SK-N-SH (cell line): ENCODE results near the gene MYPN. TPM values are rescaled to one million over a fixed set of nuclear protein-coding genes. Genes with fewer than 3 reads are reported as not detected.

ENCODE experiments used
- CTCF ChIA-PET: fragments of 300-600, 350-600 bp; formaldehyde crosslinking; extraction: SDS; loops from one replicate; lab custom pipeline; 2021; lab: Yijun Ruan, JAX
- POLR2A ChIA-PET: fragments of 350-600 bp; sonication (Branson Sonifier 250); formaldehyde crosslinking; extraction: SDS; loops from one replicate; lab custom pipeline; 2020; ENCODE audit warnings: antibody characterized with exemption, inconsistent platforms; lab: Yijun Ruan, JAX
- DNase-seq: peaks from one replicate; pipeline ENCODE4 v3.0.0; 2012
- H2AFZ ChIP-seq: fragments of 200-600 bp; sonication (generic); 2 replicates; pipeline ENCODE4 v1.8.1; 2016; ENCODE audit warnings: antibody characterized with exemption, mild to moderate bottlenecking, low read depth
- H3F3A ChIP-seq: fragments of 200-600 bp; sonication (generic); replicated peaks from 2 replicates; pipeline ENCODE3; 2016; ENCODE audit warnings: antibody characterized with exemption, mild to moderate bottlenecking; ENCODE audit not compliant: insufficient read depth
- H3K27ac ChIP-seq, 2 experiments: fragments of 200-500 bp in 1 of 2; fragments of 200-600 bp in 1 of 2; sonication (Bioruptor generic) in 1 of 2; sonication (generic), shearing (Covaris generic) in 1 of 2; 2 replicates each; pipeline versions ENCODE4 v1.5.1 to v1.6.1; 2014 to 2016; ENCODE audit warnings: low read depth in 2 of 2, inconsistent platforms in 1 of 2, low read length in 1 of 2, mild to moderate bottlenecking in 1 of 2, mixed read lengths in 1 of 2
- H3K27me3 ChIP-seq: fragments of 200-600 bp; sonication (generic), shearing (Covaris generic); 2 replicates; pipeline ENCODE4 v1.6.1; 2016; ENCODE audit warnings: mixed run types; ENCODE audit not compliant: insufficient read depth
- H3K36me3 ChIP-seq, 2 experiments: fragments of 200-500 bp in 1 of 2; fragments of 200-600 bp in 1 of 2; sonication (Bioruptor generic) in 1 of 2; sonication (generic) in 1 of 2; replicated peaks in 1 of 2; 2 replicates each; pipeline versions ENCODE3 to v1.5.1; 2014 to 2016; ENCODE audit warnings: low read length in 1 of 2, mild to moderate bottlenecking in 1 of 2; ENCODE audit not compliant: insufficient read depth in 2 of 2, control insufficient read depth in 1 of 2
- H3K4me1 ChIP-seq, 2 experiments: fragments of 200-500 bp in 1 of 2; fragments of 200-600 bp in 1 of 2; sonication (Bioruptor generic) in 1 of 2; sonication (generic), shearing (Covaris generic) in 1 of 2; 2 replicates each; pipeline versions ENCODE4 v1.5.1 to v1.6.1; 2014 to 2016; ENCODE audit warnings: low read depth in 1 of 2, low read length in 1 of 2, mixed run types in 1 of 2; ENCODE audit not compliant: insufficient read depth in 2 of 2, control insufficient read depth in 1 of 2
- H3K4me2 ChIP-seq: fragments of 200-600 bp; sonication (generic), shearing (Covaris generic); 2 replicates; pipeline ENCODE4 v1.6.1; 2017; ENCODE audit warnings: mixed run types
- H3K4me3 ChIP-seq, 2 experiments: fragments of 200-500 bp in 1 of 2; fragments of 200-600 bp in 1 of 2; sonication (Bioruptor generic) in 1 of 2; sonication (generic), shearing (Covaris generic) in 1 of 2; 2 replicates each; pipeline versions ENCODE4 v1.5.1 to v1.8.1; 2014 to 2016; ENCODE audit warnings: low read depth in 2 of 2, inconsistent platforms in 1 of 2, low read length in 1 of 2, mild to moderate bottlenecking in 1 of 2, mixed read lengths in 1 of 2, moderate library complexity in 1 of 2
- H3K79me2 ChIP-seq: fragments of 200-600 bp; sonication (generic); 2 replicates; pipeline ENCODE4 v1.8.1; 2017; ENCODE audit warnings: mild to moderate bottlenecking; ENCODE audit not compliant: insufficient read depth
- H3K9ac ChIP-seq: fragments of 200-600 bp; sonication (generic); 2 replicates; pipeline ENCODE4 v1.6.1; 2017; ENCODE audit warnings: mixed run types
- H3K9me2 ChIP-seq: fragments of 200-600 bp; sonication (generic); 2 replicates; pipeline ENCODE4 v1.6.1; 2017; ENCODE audit warnings: mixed run types
- H3K9me3 ChIP-seq: fragments of 200-600 bp; sonication (generic); 2 replicates; pipeline ENCODE4 v1.6.1; 2017; ENCODE audit warnings: mixed run types, mild to moderate bottlenecking, moderate library complexity
- H4K20me1 ChIP-seq: fragments of 200-600 bp; sonication (generic); 2 replicates; pipeline ENCODE4 v1.6.1; 2017; ENCODE audit warnings: mild to moderate bottlenecking, mixed run types; ENCODE audit not compliant: insufficient read depth
- CHD2 ChIP-seq: fragments of 150-350 bp; IDR thresholded peaks from 2 replicates; pipeline ENCODE4 v1.6.1; 2018; ENCODE audit warnings: low read length; ENCODE audit not compliant: partially characterized antibody
- EP300 ChIP-seq, 2 experiments: IDR thresholded peaks; 2 replicates each; pipeline versions ENCODE4 v1.4.0 to v1.6.1; 2012; ENCODE audit warnings: borderline replicate concordance in 1 of 2, low read depth in 1 of 2, low read length in 1 of 2
- FOXM1 ChIP-seq: IDR thresholded peaks from 2 replicates; pipeline ENCODE4 v1.4.0; 2012; ENCODE audit warnings: low read depth, mild to moderate bottlenecking
- GATA2 ChIP-seq: sonication (generic); formaldehyde crosslinking; IDR thresholded peaks from 2 replicates; pipeline ENCODE4 v1.5.0; 2020; ENCODE audit warnings: mild to moderate bottlenecking, missing genetic modification reagents
- MEF2A ChIP-seq: IDR thresholded peaks from 2 replicates; pipeline ENCODE4 v1.4.0; 2012; ENCODE audit warnings: low read depth, borderline replicate concordance
- NFIC ChIP-seq: IDR thresholded peaks from 2 replicates; pipeline ENCODE4 v1.4.0; 2012; ENCODE audit warnings: borderline replicate concordance
- NRF1 ChIP-seq: IDR thresholded peaks from 2 replicates; pipeline ENCODE4 v1.6.1; 2012; ENCODE audit warnings: low read depth, mild to moderate bottlenecking, low read length
- POLR2AphosphoS5 ChIP-seq: IDR thresholded peaks from 2 replicates; pipeline ENCODE4 v1.6.1; 2012; ENCODE audit warnings: low read depth, low read length
- RAD21 ChIP-seq: IDR thresholded peaks from 2 replicates; pipeline ENCODE4 v1.6.1; 2012; ENCODE audit warnings: mild to moderate bottlenecking, low read length
- RCOR1 ChIP-seq: fragments of 150-350 bp; IDR thresholded peaks from 2 replicates; pipeline ENCODE4 v1.6.1; 2017; ENCODE audit warnings: antibody characterized with exemption, low read length
- RXRA ChIP-seq: IDR thresholded peaks from 2 replicates; pipeline ENCODE4 v1.4.0; 2012; ENCODE audit warnings: low read depth, mild to moderate bottlenecking, borderline replicate concordance
- SMC3 ChIP-seq: IDR thresholded peaks from 2 replicates; pipeline ENCODE4 v1.6.1; 2012; ENCODE audit warnings: low read depth, low read length, improper control_type of control experiment
- TAF1 ChIP-seq: IDR thresholded peaks from 2 replicates; pipeline ENCODE4 v1.6.1; 2012; ENCODE audit warnings: low read depth, mild to moderate bottlenecking, low read length, moderate library complexity, borderline replicate concordance
- WGBS: methylation state at CpG from one replicate; pipeline ENCODE4 v1.1.6; 2017; ENCODE audit warnings: low lambda C conversion rate; 5-methylcytosine and 5-hydroxymethylcytosine counted together
- polyA plus RNA-seq, 3 experiments: library from polyadenylated mRNA; depleted of rRNA; stranded (reverse); fragments of >200 nt; gene quantifications; 2 replicates each; pipeline ENCODE4 v1.2.3, GENCODE V29; 2012
- TF ChIP-seq, protein P1 (sequence below): fragments of 200-600 bp; sonication (generic); IDR thresholded peaks from 2 replicates; pipeline ENCODE4 v1.6.1; 2017; ENCODE audit warnings: antibody characterized with exemption, mild to moderate bottlenecking, moderate library complexity
- TF ChIP-seq, protein P2 (sequence below): IDR thresholded peaks from 2 replicates; pipeline ENCODE4 v1.4.0; 2012; ENCODE audit warnings: low read depth
- TF ChIP-seq, protein P3 (sequence below): IDR thresholded peaks from 2 replicates; pipeline ENCODE4 v1.6.1; 2012; ENCODE audit warnings: mild to moderate bottlenecking, low read depth, low read length, moderate library complexity
- TF ChIP-seq, protein P4 (sequence below): fragments of 150-350 bp; IDR thresholded peaks from 2 replicates; pipeline ENCODE4 v1.6.1; 2017; ENCODE audit warnings: antibody characterized with exemption, low read length, low read depth, borderline replicate concordance

Gene MYPN
- polyA plus RNA-seq, 1 of the 3 experiments (the other 2 are of a cell fraction) = 0.43 TPM

DNA sequence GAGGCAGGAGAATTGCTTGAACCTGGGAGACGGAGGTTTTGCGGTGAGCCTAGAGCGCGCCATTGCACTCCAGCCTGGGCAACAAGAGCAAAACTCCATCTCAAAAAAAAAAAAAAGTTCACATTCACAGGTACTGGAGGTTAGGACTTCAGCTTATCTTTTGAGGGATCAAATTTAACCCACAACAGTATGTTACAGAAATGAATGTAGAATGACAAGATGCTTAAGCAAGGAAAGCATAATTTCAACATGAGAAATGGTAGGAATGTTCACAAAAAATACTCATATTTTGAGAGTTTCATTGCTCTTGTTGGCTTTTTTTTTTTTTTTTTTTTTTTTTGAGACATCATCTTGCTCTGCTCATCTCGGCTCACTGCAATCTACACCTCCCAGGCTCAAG lies 32.3 kb upstream of the MYPN start:
- peaks cover 19% of the 10 kb centered on the region for H4K20me1 ChIP-seq
- H3K4me3 ChIP-seq = no peak overlapping the region
- peaks cover 11% of the 10 kb centered on the region for H3F3A ChIP-seq
- no peaks in the 10 kb centered on the region for H3K27me3 ChIP-seq
- H3K4me2 ChIP-seq = no peak overlapping the region
- no peaks in the 10 kb centered on the region for H3K9me3 ChIP-seq
- TF ChIP-seq, protein P1, sequence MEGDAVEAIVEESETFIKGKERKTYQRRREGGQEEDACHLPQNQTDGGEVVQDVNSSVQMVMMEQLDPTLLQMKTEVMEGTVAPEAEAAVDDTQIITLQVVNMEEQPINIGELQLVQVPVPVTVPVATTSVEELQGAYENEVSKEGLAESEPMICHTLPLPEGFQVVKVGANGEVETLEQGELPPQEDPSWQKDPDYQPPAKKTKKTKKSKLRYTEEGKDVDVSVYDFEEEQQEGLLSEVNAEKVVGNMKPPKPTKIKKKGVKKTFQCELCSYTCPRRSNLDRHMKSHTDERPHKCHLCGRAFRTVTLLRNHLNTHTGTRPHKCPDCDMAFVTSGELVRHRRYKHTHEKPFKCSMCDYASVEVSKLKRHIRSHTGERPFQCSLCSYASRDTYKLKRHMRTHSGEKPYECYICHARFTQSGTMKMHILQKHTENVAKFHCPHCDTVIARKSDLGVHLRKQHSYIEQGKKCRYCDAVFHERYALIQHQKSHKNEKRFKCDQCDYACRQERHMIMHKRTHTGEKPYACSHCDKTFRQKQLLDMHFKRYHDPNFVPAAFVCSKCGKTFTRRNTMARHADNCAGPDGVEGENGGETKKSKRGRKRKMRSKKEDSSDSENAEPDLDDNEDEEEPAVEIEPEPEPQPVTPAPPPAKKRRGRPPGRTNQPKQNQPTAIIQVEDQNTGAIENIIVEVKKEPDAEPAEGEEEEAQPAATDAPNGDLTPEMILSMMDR = no peak
- no peak for TF ChIP-seq CHD2
- TF ChIP-seq, protein P2, sequence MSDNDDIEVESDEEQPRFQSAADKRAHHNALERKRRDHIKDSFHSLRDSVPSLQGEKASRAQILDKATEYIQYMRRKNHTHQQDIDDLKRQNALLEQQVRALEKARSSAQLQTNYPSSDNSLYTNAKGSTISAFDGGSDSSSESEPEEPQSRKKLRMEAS = no peak
- no peak for TF ChIP-seq EP300 (IDR thresholded peaks at IDR 0.05; ENCODE audit: borderline replicate concordance in 1 of 2, low read depth in 1 of 2, low read length in 1 of 2)
- TF ChIP-seq FOXM1 = no peak
- TF ChIP-seq RCOR1 = no peak
- no peak for TF ChIP-seq TAF1
- TF ChIP-seq, protein P3, sequence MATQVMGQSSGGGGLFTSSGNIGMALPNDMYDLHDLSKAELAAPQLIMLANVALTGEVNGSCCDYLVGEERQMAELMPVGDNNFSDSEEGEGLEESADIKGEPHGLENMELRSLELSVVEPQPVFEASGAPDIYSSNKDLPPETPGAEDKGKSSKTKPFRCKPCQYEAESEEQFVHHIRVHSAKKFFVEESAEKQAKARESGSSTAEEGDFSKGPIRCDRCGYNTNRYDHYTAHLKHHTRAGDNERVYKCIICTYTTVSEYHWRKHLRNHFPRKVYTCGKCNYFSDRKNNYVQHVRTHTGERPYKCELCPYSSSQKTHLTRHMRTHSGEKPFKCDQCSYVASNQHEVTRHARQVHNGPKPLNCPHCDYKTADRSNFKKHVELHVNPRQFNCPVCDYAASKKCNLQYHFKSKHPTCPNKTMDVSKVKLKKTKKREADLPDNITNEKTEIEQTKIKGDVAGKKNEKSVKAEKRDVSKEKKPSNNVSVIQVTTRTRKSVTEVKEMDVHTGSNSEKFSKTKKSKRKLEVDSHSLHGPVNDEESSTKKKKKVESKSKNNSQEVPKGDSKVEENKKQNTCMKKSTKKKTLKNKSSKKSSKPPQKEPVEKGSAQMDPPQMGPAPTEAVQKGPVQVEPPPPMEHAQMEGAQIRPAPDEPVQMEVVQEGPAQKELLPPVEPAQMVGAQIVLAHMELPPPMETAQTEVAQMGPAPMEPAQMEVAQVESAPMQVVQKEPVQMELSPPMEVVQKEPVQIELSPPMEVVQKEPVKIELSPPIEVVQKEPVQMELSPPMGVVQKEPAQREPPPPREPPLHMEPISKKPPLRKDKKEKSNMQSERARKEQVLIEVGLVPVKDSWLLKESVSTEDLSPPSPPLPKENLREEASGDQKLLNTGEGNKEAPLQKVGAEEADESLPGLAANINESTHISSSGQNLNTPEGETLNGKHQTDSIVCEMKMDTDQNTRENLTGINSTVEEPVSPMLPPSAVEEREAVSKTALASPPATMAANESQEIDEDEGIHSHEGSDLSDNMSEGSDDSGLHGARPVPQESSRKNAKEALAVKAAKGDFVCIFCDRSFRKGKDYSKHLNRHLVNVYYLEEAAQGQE = no peak
- TF ChIP-seq NFIC = no peak
- TF ChIP-seq GATA2 (CRISPR knock-in tag) = no peak
- TF ChIP-seq POLR2AphosphoS5 = no peak
- no peak for TF ChIP-seq RXRA
- no peak for TF ChIP-seq SMC3
- TF ChIP-seq NRF1 = no peak
- TF ChIP-seq MEF2A = no peak
- no peak for TF ChIP-seq RAD21
- TF ChIP-seq, protein P4, sequence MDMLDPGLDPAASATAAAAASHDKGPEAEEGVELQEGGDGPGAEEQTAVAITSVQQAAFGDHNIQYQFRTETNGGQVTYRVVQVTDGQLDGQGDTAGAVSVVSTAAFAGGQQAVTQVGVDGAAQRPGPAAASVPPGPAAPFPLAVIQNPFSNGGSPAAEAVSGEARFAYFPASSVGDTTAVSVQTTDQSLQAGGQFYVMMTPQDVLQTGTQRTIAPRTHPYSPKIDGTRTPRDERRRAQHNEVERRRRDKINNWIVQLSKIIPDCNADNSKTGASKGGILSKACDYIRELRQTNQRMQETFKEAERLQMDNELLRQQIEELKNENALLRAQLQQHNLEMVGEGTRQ = no peak
- POLR2A ChIA-PET = no interaction called here
- no peak overlapping the region for H2AFZ ChIP-seq
- peaks cover 4 to 10% of the 10 kb centered on the region in 2 experiments for H3K36me3 ChIP-seq
- WGBS = 96% methylated on average over 5 of the region's 5 CpGs
- H3K9me2 ChIP-seq = no peaks in the 10 kb centered on the region
- H3K79me2 ChIP-seq = peaks cover 30% of the 10 kb centered on the region
- CTCF ChIA-PET = no interaction called here
- H3K9ac ChIP-seq = no peak overlapping the region
- H3K27ac ChIP-seq = no peak overlapping the region
- H3K4me1 ChIP-seq = peaks cover 0 to 12% of the 10 kb centered on the region in 2 experiments; a peak in 3 of 4 replicates
- no peak for DNase-seq
